ENCODE data around the gene TENM4. TPM values are rescaled to one million over a fixed set of nuclear protein-coding genes. Genes with fewer than 3 reads are reported as not detected.

Gene TENM4
- total RNA-seq, 1 experiment from 2014 or later: 9.9 TPM

DNA sequence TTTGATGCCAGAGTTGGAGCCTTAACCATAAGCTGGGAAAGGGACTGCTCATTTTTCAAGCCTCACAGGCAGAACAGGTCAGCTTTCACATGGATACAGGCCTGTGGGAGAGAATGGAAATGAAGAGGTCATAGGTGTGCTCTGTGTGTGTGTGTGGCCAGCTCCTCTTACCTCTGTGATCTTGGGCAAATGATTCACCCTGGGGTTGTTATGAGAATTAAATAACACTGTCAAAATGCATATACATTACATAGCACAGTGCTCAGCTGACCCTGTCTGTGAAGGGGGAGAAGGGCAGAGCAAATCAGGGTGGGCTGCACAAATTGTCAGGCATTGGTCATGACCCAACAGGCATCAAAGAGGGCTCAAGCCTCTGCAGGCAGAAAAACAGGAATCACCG lies 372.5 kb downstream of the TENM4 start:
- H3K27me3 Mint-ChIP-seq (ENCODE audit: insufficient read depth, unreplicated experiment): no peaks in the 10 kb centered on the region
- ChIA-PET CTCF (interaction anchor here (0.6 to 1.7 kb wide), 8 partner anchors 8 to 353 kb away, joined by 3 to 8 read pairs (median 4); no protein-coding TSS in a partner anchor), POLR2A (no interaction called here)
- no peaks in the 10 kb centered on the region for H3K9me3 Mint-ChIP-seq (ENCODE audit: unreplicated experiment)
- H3K4me1 Mint-ChIP-seq (ENCODE audit: insufficient read depth, unreplicated experiment): no peaks in the 10 kb centered on the region
- no peak overlapping the region for H3K27ac Mint-ChIP-seq (ENCODE audit: low read depth, unreplicated experiment)
- no peaks in the 10 kb centered on the region for H3K36me3 Mint-ChIP-seq (ENCODE audit: insufficient read depth, unreplicated experiment)
- no peak for DNase-seq (ENCODE audit: unreplicated experiment)
- intact Hi-C loops (cut with micrococcal nuclease): no loop called here
- no peak overlapping the region for H3K4me3 Mint-ChIP-seq (ENCODE audit: unreplicated experiment)
- TF ChIP-seq, protein P1, sequence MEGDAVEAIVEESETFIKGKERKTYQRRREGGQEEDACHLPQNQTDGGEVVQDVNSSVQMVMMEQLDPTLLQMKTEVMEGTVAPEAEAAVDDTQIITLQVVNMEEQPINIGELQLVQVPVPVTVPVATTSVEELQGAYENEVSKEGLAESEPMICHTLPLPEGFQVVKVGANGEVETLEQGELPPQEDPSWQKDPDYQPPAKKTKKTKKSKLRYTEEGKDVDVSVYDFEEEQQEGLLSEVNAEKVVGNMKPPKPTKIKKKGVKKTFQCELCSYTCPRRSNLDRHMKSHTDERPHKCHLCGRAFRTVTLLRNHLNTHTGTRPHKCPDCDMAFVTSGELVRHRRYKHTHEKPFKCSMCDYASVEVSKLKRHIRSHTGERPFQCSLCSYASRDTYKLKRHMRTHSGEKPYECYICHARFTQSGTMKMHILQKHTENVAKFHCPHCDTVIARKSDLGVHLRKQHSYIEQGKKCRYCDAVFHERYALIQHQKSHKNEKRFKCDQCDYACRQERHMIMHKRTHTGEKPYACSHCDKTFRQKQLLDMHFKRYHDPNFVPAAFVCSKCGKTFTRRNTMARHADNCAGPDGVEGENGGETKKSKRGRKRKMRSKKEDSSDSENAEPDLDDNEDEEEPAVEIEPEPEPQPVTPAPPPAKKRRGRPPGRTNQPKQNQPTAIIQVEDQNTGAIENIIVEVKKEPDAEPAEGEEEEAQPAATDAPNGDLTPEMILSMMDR (IDR thresholded peaks at IDR 0.05; ENCODE audit: unreplicated experiment): no peak
- BruUV-seq (replicated peaks): no TSS peak

DNA sequence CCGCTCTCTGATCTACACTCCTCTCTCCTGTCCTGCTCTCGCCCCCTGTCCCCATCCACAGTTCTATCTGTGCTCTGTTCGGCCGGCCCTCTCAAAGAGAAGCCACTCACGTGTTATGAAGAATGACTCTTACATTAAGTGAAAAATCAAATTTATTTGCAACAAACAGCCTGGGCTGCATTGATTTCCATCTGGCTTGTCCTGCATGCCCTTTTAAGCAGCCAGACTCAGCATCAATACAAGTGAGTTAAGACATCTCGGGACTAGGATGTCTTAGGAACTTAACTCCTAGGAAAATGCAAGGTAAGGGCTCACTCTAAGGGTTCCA lies 373.5 kb downstream of the TENM4 start:
- DNase-seq (ENCODE audit: unreplicated experiment): no peak
- ChIA-PET POLR2A (interaction anchor here (0.6 kb wide), 1 partner anchor 11 kb away, joined by 4 read pairs; no protein-coding TSS in a partner anchor), CTCF (interaction anchor here (0.5 to 1.6 kb wide), 5 partner anchors 9 to 424 kb away, joined by 3 to 8 read pairs (median 5); no protein-coding TSS in a partner anchor)
- intact Hi-C loops (cut with micrococcal nuclease): no loop called here
- H3K4me1 Mint-ChIP-seq (ENCODE audit: insufficient read depth, unreplicated experiment): no peaks in the 10 kb centered on the region
- no peak overlapping the region for H3K4me3 Mint-ChIP-seq (ENCODE audit: unreplicated experiment)
- no peaks in the 10 kb centered on the region for H3K9me3 Mint-ChIP-seq (ENCODE audit: unreplicated experiment)
- TF ChIP-seq, protein P1 (IDR thresholded peaks at IDR 0.05; ENCODE audit: unreplicated experiment): no peak
- H3K27ac Mint-ChIP-seq (ENCODE audit: low read depth, unreplicated experiment): no peak overlapping the region
- no peaks in the 10 kb centered on the region for H3K27me3 Mint-ChIP-seq (ENCODE audit: insufficient read depth, unreplicated experiment)
- no peaks in the 10 kb centered on the region for H3K36me3 Mint-ChIP-seq (ENCODE audit: insufficient read depth, unreplicated experiment)
- no TSS peak for BruUV-seq (replicated peaks)

DNA sequence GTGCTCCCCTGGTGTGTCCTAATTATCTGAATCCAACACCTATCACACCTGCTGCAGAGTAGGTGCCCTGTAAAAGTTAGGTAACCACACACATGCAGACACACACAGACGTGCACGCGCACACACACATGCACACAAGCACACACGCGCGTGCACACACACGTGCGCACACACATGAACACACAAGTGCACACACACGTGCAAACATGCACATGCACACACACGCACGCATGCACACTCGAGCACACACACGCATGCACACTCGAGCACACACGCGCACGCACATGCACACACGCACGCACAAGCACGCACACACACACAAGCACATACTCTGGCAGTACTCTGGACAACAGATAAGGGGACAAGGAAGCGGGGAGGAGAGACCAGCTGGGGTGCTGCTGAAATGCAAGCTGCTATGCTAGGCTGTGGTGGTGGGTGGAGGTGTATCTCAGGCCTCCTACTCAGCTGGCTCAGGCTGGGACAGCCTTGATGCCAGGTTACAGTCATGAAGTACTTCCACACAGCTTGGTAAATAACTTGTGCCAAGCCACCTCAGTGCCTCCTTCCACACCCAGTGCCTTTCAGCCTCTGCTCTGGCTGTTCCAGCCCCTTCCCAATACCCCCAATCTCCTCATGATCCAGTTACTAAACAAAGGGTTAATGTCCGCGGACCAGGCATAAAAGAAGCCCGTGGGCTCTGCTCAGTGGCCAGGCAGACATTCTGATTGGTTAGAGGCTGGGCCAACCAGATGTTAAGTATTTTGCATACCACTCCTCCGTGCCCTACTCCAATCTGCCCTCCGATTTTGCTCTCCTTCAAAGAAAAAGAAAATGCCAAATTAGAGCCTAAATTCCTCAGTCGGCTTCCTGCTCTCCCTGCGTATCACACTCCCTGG lies 374.1 kb downstream of the TENM4 start:
- H3K4me3 Mint-ChIP-seq (ENCODE audit: unreplicated experiment): no peak overlapping the region
- ChIA-PET CTCF (interaction anchor here (0.6 kb wide), 2 partner anchors 13 to 41 kb away, joined by 3 to 5 read pairs; no protein-coding TSS in a partner anchor), POLR2A (interaction anchor here (0.6 kb wide), 1 partner anchor 10 kb away, joined by 4 read pairs; no protein-coding TSS in a partner anchor)
- no peak overlapping the region for H3K27ac Mint-ChIP-seq (ENCODE audit: low read depth, unreplicated experiment)
- DNase-seq (ENCODE audit: unreplicated experiment): no peak
- no peaks in the 10 kb centered on the region for H3K4me1 Mint-ChIP-seq (ENCODE audit: insufficient read depth, unreplicated experiment)
- intact Hi-C loops (cut with micrococcal nuclease): no loop called here
- BruUV-seq (replicated peaks): no TSS peak
- H3K27me3 Mint-ChIP-seq (ENCODE audit: insufficient read depth, unreplicated experiment): no peaks in the 10 kb centered on the region
- TF ChIP-seq, protein P1 (IDR thresholded peaks at IDR 0.05; ENCODE audit: unreplicated experiment): no peak
- H3K36me3 Mint-ChIP-seq (ENCODE audit: insufficient read depth, unreplicated experiment): no peaks in the 10 kb centered on the region
- H3K9me3 Mint-ChIP-seq (ENCODE audit: unreplicated experiment): no peaks in the 10 kb centered on the region

All from MCF 10A (cell line).